Superior temporal gyrus (tissue), 1 donor: ENCODE results near the gene SOCS7.
A peak's percentile ranks its signal among the peaks of the same experiment; 100 is the strongest.

Experiments
- DNase-seq: peaks from one replicate; pipeline ENCODE4 v3.0.0-alpha.2; 2016; ENCODE audit errors: extremely low spot score

Gene SOCS7

GRCh38 chr17:38440614-38441397, 89.2 kb downstream of the SOCS7 start:
- DNase-seq: no peak

- no peak for DNase-seq
Observed at GRCh38 chr17:38441429-38442061, 89.9 kb downstream of the SOCS7 start.

- DNase-seq: no peak
Observed at GRCh38 chr17:38442548-38442947, 90.9 kb downstream of the SOCS7 start.

GRCh38 chr17:38443356-38444031, 91.8 kb downstream of the SOCS7 start:
- no peak for DNase-seq

- DNase-seq: peak; percentile 88
Observed at GRCh38 chr17:38444151-38444550, 92.5 kb downstream of the SOCS7 start.

- DNase-seq: no peak
Observed at GRCh38 chr17:38447502-38448085, 96.0 kb downstream of the SOCS7 start.

GRCh38 chr17:38448208-38448771, 96.6 kb downstream of the SOCS7 start:
- no peak for DNase-seq

GRCh38 chr17:38449364-38449763, 97.7 kb downstream of the SOCS7 start:
- DNase-seq: no peak

- no peak for DNase-seq
Observed at GRCh38 chr17:38450557-38451029, 98.9 kb downstream of the SOCS7 start.

- DNase-seq: no peak
Observed at GRCh38 chr17:38451030-38451839, 99.6 kb downstream of the SOCS7 start.

GRCh38 chr17:38451840-38452529, 100.3 kb downstream of the SOCS7 start:
- DNase-seq: no peak

GRCh38 chr17:38452719-38453118, 101.1 kb downstream of the SOCS7 start:
- no peak for DNase-seq

GRCh38 chr17:38453951-38454421, 102.3 kb downstream of the SOCS7 start:
- no peak for DNase-seq

GRCh38 chr17:38454532-38454931, 102.9 kb downstream of the SOCS7 start:
- DNase-seq: peak; percentile 96
